HFFc6 (cell line): ENCODE results near the gene CCNYL1. TPM values are rescaled to one million over a fixed set of nuclear protein-coding genes. Genes with fewer than 3 reads are reported as not detected.
"Not testable (repeated sequence)": the region's sequence is repeated elsewhere in the genome, so short reads cannot be mapped to it uniquely, and the experiment has no call there.

Experiments used
- DNase-seq: peaks from one replicate; pipeline ENCODE4 v3.0.0-alpha.2; 2018
- H3K27ac Mint-ChIP-seq: 2 replicates; pipeline ENCODE4 v1.8.0; 2020; ENCODE audit warnings: mild to moderate bottlenecking, mixed read lengths
- H3K27me3 Mint-ChIP-seq: 2 replicates; pipeline ENCODE4 v1.8.0; 2021; ENCODE audit warnings: mild to moderate bottlenecking, moderate library complexity, mixed read lengths; ENCODE audit not compliant: insufficient read depth
- H3K36me3 Mint-ChIP-seq: 2 replicates; pipeline ENCODE4 v1.8.0; 2021; ENCODE audit warnings: low read depth, mixed read lengths
- H3K4me1 Mint-ChIP-seq: 2 replicates; pipeline ENCODE4 v1.8.0; 2020; ENCODE audit warnings: low read depth, mixed read lengths
- H3K4me3 Mint-ChIP-seq: 2 replicates; pipeline ENCODE4 v1.8.0; 2020; ENCODE audit warnings: mild to moderate bottlenecking, moderate library complexity, mixed read lengths
- H3K9me3 Mint-ChIP-seq: 2 replicates; pipeline ENCODE4 v1.8.0; 2020; ENCODE audit warnings: mild to moderate bottlenecking, mixed read lengths
- CTCF ChIP-seq: fragments of 200-600 bp; sonication (generic); IDR thresholded peaks from 2 replicates; pipeline ENCODE4 v1.5.0; 2021; ENCODE audit warnings: antibody characterized with exemption, mild to moderate bottlenecking
- total RNA-seq, 6 experiments: library from RNA; stranded (reverse); fragmentation: NEBNext Ultra II Directional; extraction: Animal tissue kit (Norgen Biotek cat#: 25700); gene quantifications; 2 replicates in 1 of 6; 3 replicates in 5 of 6; pipeline ENCODE4 v1.2.3, GENCODE V29; 2021

The CCNYL1 gene
- total RNA-seq, 6 experiments from 2014 or later = 13.3 to 21.7 (median 17.5) TPM

GRCh38 chr2:207716056-207716455 is 4.6 kb downstream of the CCNYL1 start:
- Mint-ChIP-seq H3K9me3 (no peaks in the 10 kb centered on the region), H3K27ac (no peak overlapping the region), H3K4me3 (no peak overlapping the region), H3K4me1 (peaks cover 33% of the 10 kb centered on the region), H3K36me3 (peaks cover 10% of the 10 kb centered on the region; the same call in 1 of the 2 replicates), H3K27me3 (peaks cover 2% of the 10 kb centered on the region; the same call in 1 of the 2 replicates)
- DNase-seq = no peak
- TF ChIP-seq CTCF = no peak

GRCh38 chr2:207718521-207718920 is 7.1 kb downstream of the CCNYL1 start:
- H3K9me3 Mint-ChIP-seq = no peaks in the 10 kb centered on the region
- H3K36me3 Mint-ChIP-seq = peaks cover 10% of the 10 kb centered on the region; the same call in 1 of the 2 replicates
- TF ChIP-seq CTCF = no peak
- H3K27ac Mint-ChIP-seq = no peak overlapping the region
- no peaks in the 10 kb centered on the region for H3K27me3 Mint-ChIP-seq
- no peak for DNase-seq
- H3K4me1 Mint-ChIP-seq = peaks cover 25% of the 10 kb centered on the region
- H3K4me3 Mint-ChIP-seq = no peak overlapping the region

- no peak overlapping the region for H3K4me3 Mint-ChIP-seq
- TF ChIP-seq CTCF = no peak
- H3K9me3 Mint-ChIP-seq = no peaks in the 10 kb centered on the region
- H3K27me3 Mint-ChIP-seq = no peaks in the 10 kb centered on the region
- H3K27ac Mint-ChIP-seq = no peak overlapping the region
- H3K36me3 Mint-ChIP-seq = peaks cover 8% of the 10 kb centered on the region; the same call in 1 of the 2 replicates
- H3K4me1 Mint-ChIP-seq = peaks cover 20% of the 10 kb centered on the region
- DNase-seq = no peak
Measured at GRCh38 chr2:207719008-207719407, 7.6 kb downstream of the CCNYL1 start.

GRCh38 chr2:207719655-207720054 is 8.2 kb downstream of the CCNYL1 start:
- H3K36me3 Mint-ChIP-seq, H3K9me3 Mint-ChIP-seq, DNase-seq, H3K4me3 Mint-ChIP-seq, H3K27ac Mint-ChIP-seq, H3K27me3 Mint-ChIP-seq: not testable (repeated sequence)
- H3K4me1 Mint-ChIP-seq = peaks cover 16% of the 10 kb centered on the region

GRCh38 chr2:207720517-207721187 is 9.2 kb downstream of the CCNYL1 start:
- H3K27ac Mint-ChIP-seq = no peak overlapping the region

More at GRCh38 chr2:207720517-207721187, 9.2 kb downstream of the CCNYL1 start:
- Mint-ChIP-seq H3K4me3 (no peak overlapping the region), H3K9me3 (no peaks in the 10 kb centered on the region), H3K36me3 (no peaks in the 10 kb centered on the region), H3K4me1 (peaks cover 18% of the 10 kb centered on the region), H3K27me3 (no peaks in the 10 kb centered on the region)
- no peak for DNase-seq
- TF ChIP-seq CTCF = no peak
